Lung (tissue), 12 donors: Measurements from ENCODE around the gene FHOD3. TPM values are rescaled to one million over a fixed set of nuclear protein-coding genes. Genes with fewer than 3 reads are reported as not detected.

ENCODE experiments used
- ATAC-seq: fragments of 200-7000 bp; cut with Tn5 transposase; one replicate; pipeline ENCODE4 v1.9.1; 2020; ENCODE audit warnings: moderate number of reproducible peaks; ENCODE audit not compliant: insufficient read depth, low FRiP score
- DNase-seq, 3 donors: peaks; one replicate each; pipeline ENCODE4 v3.0.0-alpha.2; 2013 to 2017
- H3K27ac ChIP-seq, 2 donors: one replicate each; pipeline ENCODE4 v1.5.1; 2013; ENCODE audit warnings: mild to moderate bottlenecking in 2 of 2, moderate library complexity in 2 of 2, control low read depth in 1 of 2, inconsistent platforms in 1 of 2, low read depth in 1 of 2, low read length in 1 of 2
- H3K27me3 ChIP-seq, 3 donors: one replicate each; pipeline ENCODE4 v1.5.1; 2013; ENCODE audit warnings: low read length in 2 of 3; ENCODE audit not compliant: control insufficient read depth in 3 of 3, insufficient read depth in 3 of 3
- H3K36me3 ChIP-seq, 4 donors: one replicate each; pipeline ENCODE4 v1.5.1; 2013; ENCODE audit warnings: low read length in 4 of 4, mild to moderate bottlenecking in 1 of 4, moderate library complexity in 1 of 4; ENCODE audit not compliant: control insufficient read depth in 4 of 4, insufficient read depth in 4 of 4
- H3K4me1 ChIP-seq, 5 donors: one replicate each; pipeline ENCODE4 v1.5.1; 2013; ENCODE audit warnings: low read length in 5 of 5, mild to moderate bottlenecking in 2 of 5, moderate library complexity in 1 of 5; ENCODE audit not compliant: control insufficient read depth in 5 of 5, insufficient read depth in 5 of 5
- H3K4me3 ChIP-seq: one replicate; pipeline ENCODE4 v1.5.1; 2013; ENCODE audit warnings: mild to moderate bottlenecking, control low read depth, moderate library complexity
- H3K9ac ChIP-seq, 2 donors: one replicate each; pipeline ENCODE4 v1.5.1; 2013; ENCODE audit warnings: low read length in 2 of 2, control low read depth in 1 of 2; ENCODE audit not compliant: insufficient read depth in 1 of 2
- H3K9me3 ChIP-seq, 4 donors: one replicate each; pipeline ENCODE4 v1.5.1; 2013; ENCODE audit warnings: low read length in 3 of 4, mild to moderate bottlenecking in 1 of 4, moderate library complexity in 1 of 4; ENCODE audit not compliant: control insufficient read depth in 4 of 4, insufficient read depth in 3 of 4
- CTCF ChIP-seq: IDR thresholded peaks from 2 replicates; pipeline ENCODE4 v1.5.1; 2012; ENCODE audit warnings: mild to moderate bottlenecking; ENCODE audit errors: control extremely low read depth, extremely low read depth
- WGBS, 2 donors: extraction: QIAGEN DNeasy Blood & Tissue Kit; methylation state at CpG; one replicate each; pipeline ENCODE4 v1.1.7; 2013; 5-methylcytosine and 5-hydroxymethylcytosine counted together
- polyA plus RNA-seq, 2 donors: library from polyadenylated mRNA; stranded (reverse); fragments of 200-250 nt; gene quantifications; one replicate each; pipeline ENCODE4 v1.2.1, GENCODE V29; 2013
- total RNA-seq, 2 donors: library from RNA; depleted of rRNA in 1 of 2; stranded (reverse); fragments of >200 nt in 1 of 2; gene quantifications; one replicate each; pipeline ENCODE4 v1.2.1, GENCODE V29; 2014 to 2021
- donor health status: control.
- donor health status: control.
- donor health status: Bipolar disorder and iron deficiency.
- donor health status: healthy.
- donor health status: DM: yes; HTN: yes; CAD: no.

The FHOD3 gene
- total and polyA plus RNA-seq, 4 donors: 1.0 to 7.4 (median 2.9) TPM

- no peak for ATAC-seq
- no peaks in the 10 kb centered on the region for H3K9me3 ChIP-seq
- no peak overlapping the region for H3K27ac ChIP-seq
- H3K4me3 ChIP-seq: no peak overlapping the region
- TF ChIP-seq CTCF: no peak
- peaks cover 5 to 13% (median 12%) of the 10 kb centered on the region in 4 donors for H3K36me3 ChIP-seq
- peaks cover 0 to 6% (median 3%) of the 10 kb centered on the region in 5 donors for H3K4me1 ChIP-seq
- H3K9ac ChIP-seq: no peak overlapping the region
- H3K27me3 ChIP-seq: no peaks in the 10 kb centered on the region
- DNase-seq: no peak
Observed at GRCh38 chr18:36819621-36820020, 522.1 kb downstream of the FHOD3 start.

DNA sequence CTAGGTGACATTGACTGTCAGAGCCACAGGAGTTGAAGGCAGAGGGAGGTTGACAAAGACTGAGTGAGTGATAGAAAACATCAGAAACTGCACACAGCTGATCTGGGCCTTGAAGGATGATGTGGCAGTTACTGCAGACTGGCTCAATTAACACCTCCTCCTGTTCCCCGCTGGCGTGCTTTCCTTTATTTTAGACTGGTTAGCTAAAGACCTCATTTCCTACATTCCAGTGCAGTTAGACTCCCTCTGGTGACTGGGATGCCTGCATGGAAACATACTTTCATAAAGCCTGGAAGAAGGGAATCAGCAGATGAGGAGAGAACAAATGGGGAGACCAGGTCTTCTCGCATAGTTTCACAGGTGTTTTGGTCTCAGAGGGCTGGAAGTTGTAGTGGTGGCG lies 524.2 kb downstream of the FHOD3 start:
- Histone ChIP-seq H3K9ac (no peak overlapping the region), H3K27me3 (no peaks in the 10 kb centered on the region), H3K9me3 (no peaks in the 10 kb centered on the region), H3K4me3 (no peak overlapping the region), H3K27ac (no peak overlapping the region), H3K36me3 (peaks cover 5 to 13% (median 11%) of the 10 kb centered on the region in 4 donors), H3K4me1 (peaks cover 0 to 3% (median 0%) of the 10 kb centered on the region in 5 donors)
- TF ChIP-seq CTCF: no peak
- 93% methylated on average over 4 of the region's 4 CpGs for WGBS, 2 donors
- peak in 1 of 3 donors; percentile 25 for DNase-seq
- ATAC-seq: no peak

DNA sequence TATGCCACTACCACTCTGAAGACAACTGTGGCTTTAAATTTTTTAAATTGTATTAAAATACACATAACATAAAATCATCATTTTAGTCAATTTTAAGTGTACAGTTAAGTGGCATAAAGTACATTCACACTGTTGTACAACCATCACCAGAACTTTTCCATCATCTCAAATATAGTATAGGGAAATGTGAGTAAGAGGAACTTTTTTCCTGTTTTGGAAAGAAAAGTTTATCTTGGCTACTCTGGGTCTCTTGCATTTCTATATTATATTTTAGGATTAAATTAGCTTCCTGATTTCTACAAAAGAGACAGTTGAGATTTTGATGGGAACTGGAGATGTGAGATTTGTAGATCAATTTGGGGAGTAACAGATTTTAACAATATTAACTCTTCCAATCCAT lies 528.0 kb downstream of the FHOD3 start:
- no peak for TF ChIP-seq CTCF
- Histone ChIP-seq H3K4me3 (no peak overlapping the region), H3K9ac (no peak overlapping the region), H3K36me3 (peaks cover 0 to 10% (median under 1%) of the 10 kb centered on the region in 4 donors), H3K9me3 (no peaks in the 10 kb centered on the region), H3K27ac (no peak overlapping the region), H3K27me3 (no peaks in the 10 kb centered on the region), H3K4me1 (peaks cover 0 to 16% (median 6%) of the 10 kb centered on the region in 5 donors)
- DNase-seq (no peak), ATAC-seq (no peak)

DNA sequence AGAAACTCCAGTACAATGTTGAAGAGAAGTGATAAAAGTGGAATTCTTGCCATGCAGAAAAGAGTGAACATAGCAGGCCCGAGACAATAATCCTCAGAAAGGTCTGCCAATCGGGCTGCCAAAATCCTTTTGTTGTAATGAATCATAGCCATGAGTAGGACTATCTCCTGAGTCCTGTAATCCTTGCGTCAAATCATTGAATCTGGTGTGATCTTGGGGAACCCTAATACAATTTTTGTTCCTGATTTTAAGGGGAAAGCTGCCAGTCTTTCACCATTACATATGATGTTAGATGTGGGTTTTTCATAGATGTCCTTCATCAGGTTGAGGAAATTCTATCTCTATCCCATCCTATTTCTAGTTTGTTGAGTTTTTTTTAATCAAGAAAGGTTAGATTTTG lies 529.0 kb downstream of the FHOD3 start:
- Histone ChIP-seq H3K27ac (no peak overlapping the region), H3K36me3 (peaks cover 0 to 10% (median 0%) of the 10 kb centered on the region in 4 donors), H3K9ac (no peak overlapping the region), H3K4me3 (no peak overlapping the region), H3K27me3 (no peaks in the 10 kb centered on the region), H3K9me3 (no peaks in the 10 kb centered on the region), H3K4me1 (peaks cover 0 to 26% (median 6%) of the 10 kb centered on the region in 5 donors)
- DNase-seq (no peak), ATAC-seq (no peak)
- TF ChIP-seq CTCF: no peak
- WGBS, 2 donors: 98 to 99% methylated on average over 3 of the region's 3 CpGs
